Limb (tissue), 2 donors: ENCODE measurements around the gene DMGDH.
A peak's percentile ranks its signal among the peaks of the same experiment; 100 is the strongest.

Source experiments
- DNase-seq, 2 donors: peaks; one replicate each; pipeline ENCODE4 v3.0.0-alpha.2; 2016; ENCODE audit errors: extremely low spot score in 2 of 2

The DMGDH gene

GRCh38 chr5:78975035-78975434 is 94.4 kb downstream of the DMGDH start:
- no peak for DNase-seq

- DNase-seq, result no peak
Measured at GRCh38 chr5:78974601-78975000, 94.9 kb downstream of the DMGDH start.

GRCh38 chr5:78974011-78974410 is 95.5 kb downstream of the DMGDH start:
- peak in 1 of 2 donors; percentile 48 for DNase-seq

DNA sequence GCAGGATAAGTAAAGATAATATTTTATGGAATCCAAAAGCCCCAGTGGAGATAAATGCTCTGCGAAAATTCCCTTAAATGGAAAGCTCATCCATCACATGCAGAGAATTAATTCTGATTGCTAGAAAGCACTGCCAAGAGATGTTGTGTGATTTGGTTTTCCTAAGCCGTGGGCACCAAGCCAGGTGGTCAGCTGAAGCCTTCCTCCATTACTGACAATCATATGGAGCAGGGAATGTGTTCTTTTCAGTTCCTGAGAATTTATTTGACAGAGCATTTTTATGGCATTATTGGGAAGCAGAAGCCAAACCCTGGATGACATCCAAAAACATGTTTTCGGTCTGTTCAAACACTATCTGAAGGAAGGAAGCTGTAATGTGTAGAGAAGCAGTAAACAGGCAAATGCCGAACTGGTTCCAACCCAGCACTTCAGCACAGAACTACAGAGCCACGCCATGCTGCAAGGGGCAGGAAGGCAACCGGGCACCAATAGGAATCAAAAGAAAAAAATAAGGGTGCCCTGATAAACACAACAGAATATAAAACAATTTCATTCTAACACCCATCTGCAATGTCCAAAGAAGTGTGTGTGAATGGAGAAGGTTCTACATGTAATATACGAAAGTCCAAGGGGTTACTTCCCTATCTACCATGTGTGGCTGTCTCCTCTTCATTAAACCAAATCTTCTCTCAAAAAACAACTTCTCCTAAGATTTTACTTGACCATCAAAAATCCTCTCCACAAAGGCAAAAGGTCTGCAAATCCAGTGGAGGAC is 96.6 kb downstream of the DMGDH start:
- peak; percentile 65 to 86 for DNase-seq

DNA sequence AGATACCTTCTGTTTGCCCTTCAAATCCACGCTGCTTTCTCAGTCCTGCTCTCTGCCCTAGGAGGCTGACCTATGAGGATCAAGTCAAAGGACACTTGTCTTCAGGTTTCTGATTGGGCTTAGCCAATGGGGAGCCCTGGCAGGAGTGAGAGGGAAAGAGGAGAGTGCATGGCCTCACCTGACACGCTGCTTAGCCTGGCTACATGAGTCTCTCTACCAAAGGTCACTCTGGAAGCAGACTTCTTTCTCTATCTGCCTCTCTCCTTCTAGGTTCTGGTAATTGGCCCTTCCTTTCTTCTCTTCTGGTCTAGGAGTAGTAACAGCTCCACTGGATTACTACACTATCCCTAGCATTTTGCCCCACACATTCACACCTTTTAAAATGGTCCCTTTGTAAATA is 97.5 kb downstream of the DMGDH start:
- no peak for DNase-seq

- DNase-seq, result no peak
Measured at GRCh38 chr5:78968781-78969180, 100.7 kb downstream of the DMGDH start.

DNA sequence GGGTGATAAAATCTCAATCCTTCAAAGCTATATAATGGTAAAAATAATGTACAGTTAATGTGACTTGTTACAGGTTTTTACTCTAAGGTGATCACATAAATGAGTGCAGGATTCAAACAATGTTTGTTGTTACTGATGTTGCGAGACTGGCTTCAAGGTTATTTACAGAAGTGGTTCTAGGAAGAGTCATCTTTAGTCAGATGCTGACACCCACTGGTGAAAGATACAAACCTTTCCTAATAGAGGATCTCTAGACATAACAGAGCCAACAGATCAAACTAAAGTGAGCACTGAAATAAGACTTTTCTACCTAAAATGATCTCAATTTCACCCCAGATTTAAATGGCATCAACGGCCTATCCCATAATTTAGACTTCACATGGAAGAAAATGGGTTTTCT is 104.6 kb downstream of the DMGDH start:
- peak in 1 of 2 donors; percentile 78 for DNase-seq

DNA sequence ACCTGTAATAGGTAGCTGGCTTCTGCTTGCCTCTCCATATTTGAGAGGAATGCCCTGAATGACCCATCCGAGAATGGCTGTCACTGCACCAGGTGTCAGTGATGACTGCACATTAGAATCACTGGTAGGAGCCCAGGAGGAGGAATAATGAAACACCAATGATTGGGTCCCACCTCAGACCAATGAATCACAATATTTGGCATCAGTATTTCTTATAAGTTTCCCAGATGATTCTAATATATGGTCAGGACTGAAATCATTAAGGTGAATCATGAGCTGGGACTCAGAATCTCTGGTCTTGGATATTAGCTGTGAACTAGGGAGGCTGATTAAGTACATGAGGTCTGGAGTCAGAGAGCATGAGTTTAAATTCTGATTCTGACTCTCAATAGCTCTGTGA is 107.7 kb downstream of the DMGDH start:
- DNase-seq, result no peak

- DNase-seq, result peak in 1 of 2 donors; percentile 55
Measured at GRCh38 chr5:78959767-78960166, 109.7 kb downstream of the DMGDH start.

- DNase-seq, result no peak
Measured at GRCh38 chr5:78958672-78959445, 110.6 kb downstream of the DMGDH start.

- no peak for DNase-seq
Measured at GRCh38 chr5:78956901-78957300, 112.6 kb downstream of the DMGDH start.

DNA sequence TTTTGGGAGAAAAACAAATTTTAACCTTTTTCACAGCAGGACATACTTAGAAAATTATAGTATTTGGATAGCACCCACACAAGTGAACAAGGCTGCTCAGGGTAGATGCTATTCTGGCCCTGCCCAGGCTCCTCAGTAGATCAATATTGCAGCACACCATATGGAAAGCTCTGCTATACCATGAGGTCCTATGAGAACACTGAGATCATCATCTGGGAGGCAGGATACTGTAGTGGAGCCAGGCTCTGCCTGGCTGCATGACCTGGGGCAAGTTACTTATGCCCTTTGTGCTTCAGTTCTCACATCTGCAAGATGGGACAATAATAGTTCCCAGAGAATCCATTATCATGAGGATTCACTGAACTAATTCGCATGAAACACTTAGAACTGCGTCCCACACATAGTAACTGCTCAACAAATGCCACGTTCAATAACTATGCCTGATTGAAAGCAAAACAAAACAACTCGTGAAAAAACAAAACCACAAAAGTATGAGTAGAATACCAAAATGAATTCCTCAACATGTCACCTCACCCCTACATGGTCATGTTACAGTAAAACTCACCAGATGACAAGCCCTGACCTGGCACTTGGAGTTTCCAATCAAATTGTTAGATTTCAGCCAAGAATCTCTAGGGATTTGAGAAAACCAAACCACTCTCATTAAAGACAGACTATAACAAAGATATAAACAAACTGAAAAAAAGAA is 116.2 kb downstream of the DMGDH start:
- DNase-seq, result no peak
